ENCODE results near the gene SLC2A9. TPM values are rescaled to one million over a fixed set of nuclear protein-coding genes. Genes with fewer than 3 reads are reported as not detected.

The SLC2A9 gene
- total and polyA plus RNA-seq, 2 of the 13 experiments (the other 11 are each of a cell fraction or from before 2014, with no cell fraction given): 36.2 to 42.3 TPM

- CTCF ChIA-PET (ENCODE audit: low intra/inter-chr PET ratio, low total read pairs): no interaction called here
- TF ChIP-seq ZNF775 (CRISPR knock-in tag; IDR thresholded peaks at IDR 0.05; ENCODE audit: borderline replicate concordance): no peak
- TF ChIP-seq SUZ12 (IDR thresholded peaks at IDR 0.05; ENCODE audit: low read depth, low read length): no peak
- no peak for TF ChIP-seq ZNF768 (CRISPR knock-in tag; IDR thresholded peaks at IDR 0.05)
- no peak for TF ChIP-seq RNF2 (conservative IDR thresholded peaks at IDR 0.05; ENCODE audit: low read depth)
- no peak for TF ChIP-seq MED13 (CRISPR knock-in tag; IDR thresholded peaks at IDR 0.05)
- TF ChIP-seq ZNF549 (CRISPR knock-in tag; IDR thresholded peaks at IDR 0.05): no peak
- no peak for TF ChIP-seq ZNF782 (CRISPR knock-in tag; IDR thresholded peaks at IDR 0.05; ENCODE audit: borderline replicate concordance)
- TF ChIP-seq, protein P1, sequence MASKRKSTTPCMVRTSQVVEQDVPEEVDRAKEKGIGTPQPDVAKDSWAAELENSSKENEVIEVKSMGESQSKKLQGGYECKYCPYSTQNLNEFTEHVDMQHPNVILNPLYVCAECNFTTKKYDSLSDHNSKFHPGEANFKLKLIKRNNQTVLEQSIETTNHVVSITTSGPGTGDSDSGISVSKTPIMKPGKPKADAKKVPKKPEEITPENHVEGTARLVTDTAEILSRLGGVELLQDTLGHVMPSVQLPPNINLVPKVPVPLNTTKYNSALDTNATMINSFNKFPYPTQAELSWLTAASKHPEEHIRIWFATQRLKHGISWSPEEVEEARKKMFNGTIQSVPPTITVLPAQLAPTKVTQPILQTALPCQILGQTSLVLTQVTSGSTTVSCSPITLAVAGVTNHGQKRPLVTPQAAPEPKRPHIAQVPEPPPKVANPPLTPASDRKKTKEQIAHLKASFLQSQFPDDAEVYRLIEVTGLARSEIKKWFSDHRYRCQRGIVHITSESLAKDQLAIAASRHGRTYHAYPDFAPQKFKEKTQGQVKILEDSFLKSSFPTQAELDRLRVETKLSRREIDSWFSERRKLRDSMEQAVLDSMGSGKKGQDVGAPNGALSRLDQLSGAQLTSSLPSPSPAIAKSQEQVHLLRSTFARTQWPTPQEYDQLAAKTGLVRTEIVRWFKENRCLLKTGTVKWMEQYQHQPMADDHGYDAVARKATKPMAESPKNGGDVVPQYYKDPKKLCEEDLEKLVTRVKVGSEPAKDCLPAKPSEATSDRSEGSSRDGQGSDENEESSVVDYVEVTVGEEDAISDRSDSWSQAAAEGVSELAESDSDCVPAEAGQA (IDR thresholded peaks at IDR 0.05; ENCODE audit: low read depth): no peak
- TF ChIP-seq, protein P1 (CRISPR knock-in tag; IDR thresholded peaks at IDR 0.05; ENCODE audit: borderline replicate concordance): no peak
- TF ChIP-seq PHB2 (IDR thresholded peaks at IDR 0.05; ENCODE audit: partially characterized antibody): no peak
- TF ChIP-seq SOX5 (CRISPR knock-in tag; IDR thresholded peaks at IDR 0.05; ENCODE audit: borderline replicate concordance): no peak
- TF ChIP-seq SMYD3 (CRISPR knock-in tag; IDR thresholded peaks at IDR 0.05): no peak
- no peak for TF ChIP-seq ZFP36L1 (CRISPR knock-in tag; IDR thresholded peaks at IDR 0.05)
- no peak for TF ChIP-seq ZNF3 (CRISPR knock-in tag; IDR thresholded peaks at IDR 0.05)
- no peak for TF ChIP-seq DMAP1 (CRISPR knock-in tag; IDR thresholded peaks at IDR 0.05)
- no peak for TF ChIP-seq REL (CRISPR knock-in tag; conservative IDR thresholded peaks at IDR 0.05)
- no peak for TF ChIP-seq TSC22D2 (CRISPR knock-in tag; IDR thresholded peaks at IDR 0.05; ENCODE audit: borderline replicate concordance)
- TF ChIP-seq AKAP8 (CRISPR knock-in tag; IDR thresholded peaks at IDR 0.05): no peak
- TF ChIP-seq, protein P2, sequence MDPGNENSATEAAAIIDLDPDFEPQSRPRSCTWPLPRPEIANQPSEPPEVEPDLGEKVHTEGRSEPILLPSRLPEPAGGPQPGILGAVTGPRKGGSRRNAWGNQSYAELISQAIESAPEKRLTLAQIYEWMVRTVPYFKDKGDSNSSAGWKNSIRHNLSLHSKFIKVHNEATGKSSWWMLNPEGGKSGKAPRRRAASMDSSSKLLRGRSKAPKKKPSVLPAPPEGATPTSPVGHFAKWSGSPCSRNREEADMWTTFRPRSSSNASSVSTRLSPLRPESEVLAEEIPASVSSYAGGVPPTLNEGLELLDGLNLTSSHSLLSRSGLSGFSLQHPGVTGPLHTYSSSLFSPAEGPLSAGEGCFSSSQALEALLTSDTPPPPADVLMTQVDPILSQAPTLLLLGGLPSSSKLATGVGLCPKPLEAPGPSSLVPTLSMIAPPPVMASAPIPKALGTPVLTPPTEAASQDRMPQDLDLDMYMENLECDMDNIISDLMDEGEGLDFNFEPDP (CRISPR knock-in tag; conservative IDR thresholded peaks at IDR 0.05): no peak
- BruUV-seq (replicated peaks): no TSS peak
- no peak overlapping the region for H2AFZ ChIP-seq (ENCODE audit: low read length)
- peaks cover 30 to 73% of the 10 kb centered on the region in 2 experiments for H3K36me3 ChIP-seq (replicated peaks in 1 of 2; ENCODE audit: control insufficient read depth in 1 of 2, insufficient read depth in 2 of 2, low read length in 2 of 2)
- H3K9me3 ChIP-seq (ENCODE audit: low read length): no peaks in the 10 kb centered on the region
- H4K20me1 ChIP-seq (ENCODE audit: insufficient read depth, low read length): no peaks in the 10 kb centered on the region
- no peak overlapping the region for H3K9ac ChIP-seq (ENCODE audit: insufficient read depth, low read depth, low read length)
- ATAC-seq: no peak
- H3K4me2 ChIP-seq (ENCODE audit: low read depth, low read length): no peak overlapping the region
- no peak overlapping the region for H3K4me3 ChIP-seq (replicated peaks in 1 of 3; ENCODE audit: insufficient read depth in 1 of 3, low read depth in 2 of 3, low read length in 3 of 3)
- POLR2A ChIA-PET: no interaction called here
- no peaks in the 10 kb centered on the region for H3K79me2 ChIP-seq (ENCODE audit: insufficient read depth, low read length)
- no peaks in the 10 kb centered on the region for H3K4me1 ChIP-seq (ENCODE audit: insufficient read depth, low read length)
- no peaks in the 10 kb centered on the region for H3K27me3 ChIP-seq (ENCODE audit: control insufficient read depth in 1 of 2, insufficient read depth in 2 of 2, low read length in 2 of 2)
- in situ Hi-C loops (cut with HindIII; ENCODE audit: extremely low pct_ligation_motif_present, low pct_unique_long_range_greater_than_20kb): no loop called here
- intact Hi-C loops (cut with micrococcal nuclease; ENCODE audit: unreplicated experiment): no loop called here
- no peak for FAIRE-seq
- no peak overlapping the region for H3K27ac ChIP-seq (ENCODE audit: extremely low read length, insufficient read depth, low read length)
- no peak for DNase-seq (ENCODE audit: low spot score)
- 93% methylated on average over 5 of the region's 6 CpGs for WGBS (ENCODE audit: low lambda C conversion rate)
These were observed 100.0 kb downstream of the SLC2A9 start for GRCh38 chr4:9921326-9921725.

Data from HepG2 (cell line).